ENCODE results near the gene CDH5.
A peak's percentile ranks its signal among the peaks of the same experiment; 100 is the strongest.

CDH5 gene

DNA sequence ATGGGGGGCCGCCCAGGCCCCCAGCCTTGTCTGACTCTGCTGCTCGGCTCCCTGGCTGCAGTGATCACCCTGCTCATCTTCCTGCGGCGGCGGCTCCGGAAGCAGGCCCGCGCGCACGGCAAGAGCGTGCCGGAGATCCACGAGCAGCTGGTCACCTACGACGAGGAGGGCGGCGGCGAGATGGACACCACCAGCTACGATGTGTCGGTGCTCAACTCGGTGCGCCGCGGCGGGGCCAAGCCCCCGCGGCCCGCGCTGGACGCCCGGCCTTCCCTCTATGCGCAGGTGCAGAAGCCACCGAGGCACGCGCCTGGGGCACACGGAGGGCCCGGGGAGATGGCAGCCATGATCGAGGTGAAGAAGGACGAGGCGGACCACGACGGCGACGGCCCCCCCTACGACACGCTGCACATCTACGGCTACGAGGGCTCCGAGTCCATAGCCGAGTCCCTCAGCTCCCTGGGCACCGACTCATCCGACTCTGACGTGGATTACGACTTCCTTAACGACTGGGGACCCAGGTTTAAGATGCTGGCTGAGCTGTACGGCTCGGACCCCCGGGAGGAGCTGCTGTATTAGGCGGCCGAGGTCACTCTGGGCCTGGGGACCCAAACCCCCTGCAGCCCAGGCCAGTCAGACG lies 36.2 kb downstream of the CDH5 start:
- TF ChIP-seq, protein P1, sequence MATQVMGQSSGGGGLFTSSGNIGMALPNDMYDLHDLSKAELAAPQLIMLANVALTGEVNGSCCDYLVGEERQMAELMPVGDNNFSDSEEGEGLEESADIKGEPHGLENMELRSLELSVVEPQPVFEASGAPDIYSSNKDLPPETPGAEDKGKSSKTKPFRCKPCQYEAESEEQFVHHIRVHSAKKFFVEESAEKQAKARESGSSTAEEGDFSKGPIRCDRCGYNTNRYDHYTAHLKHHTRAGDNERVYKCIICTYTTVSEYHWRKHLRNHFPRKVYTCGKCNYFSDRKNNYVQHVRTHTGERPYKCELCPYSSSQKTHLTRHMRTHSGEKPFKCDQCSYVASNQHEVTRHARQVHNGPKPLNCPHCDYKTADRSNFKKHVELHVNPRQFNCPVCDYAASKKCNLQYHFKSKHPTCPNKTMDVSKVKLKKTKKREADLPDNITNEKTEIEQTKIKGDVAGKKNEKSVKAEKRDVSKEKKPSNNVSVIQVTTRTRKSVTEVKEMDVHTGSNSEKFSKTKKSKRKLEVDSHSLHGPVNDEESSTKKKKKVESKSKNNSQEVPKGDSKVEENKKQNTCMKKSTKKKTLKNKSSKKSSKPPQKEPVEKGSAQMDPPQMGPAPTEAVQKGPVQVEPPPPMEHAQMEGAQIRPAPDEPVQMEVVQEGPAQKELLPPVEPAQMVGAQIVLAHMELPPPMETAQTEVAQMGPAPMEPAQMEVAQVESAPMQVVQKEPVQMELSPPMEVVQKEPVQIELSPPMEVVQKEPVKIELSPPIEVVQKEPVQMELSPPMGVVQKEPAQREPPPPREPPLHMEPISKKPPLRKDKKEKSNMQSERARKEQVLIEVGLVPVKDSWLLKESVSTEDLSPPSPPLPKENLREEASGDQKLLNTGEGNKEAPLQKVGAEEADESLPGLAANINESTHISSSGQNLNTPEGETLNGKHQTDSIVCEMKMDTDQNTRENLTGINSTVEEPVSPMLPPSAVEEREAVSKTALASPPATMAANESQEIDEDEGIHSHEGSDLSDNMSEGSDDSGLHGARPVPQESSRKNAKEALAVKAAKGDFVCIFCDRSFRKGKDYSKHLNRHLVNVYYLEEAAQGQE (IDR thresholded peaks at IDR 0.05; ENCODE audit: insufficient read depth in 1 of 2, low read depth in 2 of 2, low read length in 2 of 2): no peak
- TF ChIP-seq FOXP2 (optimal IDR thresholded peaks at IDR 0.05; ENCODE audit: borderline replicate concordance, extremely low read depth, extremely low read length, insufficient read depth): no peak

GRCh38 chr16:66403531-66404145 lies 37.1 kb downstream of the CDH5 start:
- TF ChIP-seq TAF1 (IDR thresholded peaks at IDR 0.05; ENCODE audit: borderline replicate concordance, insufficient read depth, low read length) (no peak), FOXP2 (optimal IDR thresholded peaks at IDR 0.05; ENCODE audit: borderline replicate concordance, extremely low read depth, extremely low read length, insufficient read depth) (no peak), SIN3A (IDR thresholded peaks at IDR 0.05; ENCODE audit: borderline replicate concordance, insufficient read depth, low read length) (no peak), POLR2AphosphoS5 (IDR thresholded peaks at IDR 0.05; ENCODE audit: low read depth, low read length) (no peak)
- TF ChIP-seq, protein P1 (IDR thresholded peaks at IDR 0.05; ENCODE audit: insufficient read depth in 1 of 2, low read depth in 2 of 2, low read length in 2 of 2): no peak

- TF ChIP-seq FOXP2 (optimal IDR thresholded peaks at IDR 0.05; ENCODE audit: borderline replicate concordance, extremely low read depth, extremely low read length, insufficient read depth) (no peak), TAF1 (IDR thresholded peaks at IDR 0.05; ENCODE audit: borderline replicate concordance, insufficient read depth, low read length) (no peak), SIN3A (IDR thresholded peaks at IDR 0.05; ENCODE audit: borderline replicate concordance, insufficient read depth, low read length) (no peak), POLR2AphosphoS5 (IDR thresholded peaks at IDR 0.05; ENCODE audit: low read depth, low read length) (no peak)
- TF ChIP-seq, protein P1 (IDR thresholded peaks at IDR 0.05; ENCODE audit: insufficient read depth in 1 of 2, low read depth in 2 of 2, low read length in 2 of 2): no peak
Observed at GRCh38 chr16:66405057-66405783, 38.7 kb downstream of the CDH5 start.

- no peak for TF ChIP-seq POLR2AphosphoS5 (IDR thresholded peaks at IDR 0.05; ENCODE audit: low read depth, low read length)
- peak; percentile 16 for TF ChIP-seq FOXP2 (optimal IDR thresholded peaks at IDR 0.05; ENCODE audit: borderline replicate concordance, extremely low read depth, extremely low read length, insufficient read depth)
Observed at GRCh38 chr16:66406534-66407221, 40.2 kb downstream of the CDH5 start.

- TF ChIP-seq POLR2AphosphoS5 (IDR thresholded peaks at IDR 0.05; ENCODE audit: low read depth, low read length): peak; percentile 18; the same call in 1 of the 2 replicates
- TF ChIP-seq TAF1 (IDR thresholded peaks at IDR 0.05; ENCODE audit: borderline replicate concordance, insufficient read depth, low read length): no peak
Observed at GRCh38 chr16:66408163-66409048, 41.9 kb downstream of the CDH5 start.

Data from PFSK-1 (cell line).